Right lobe of liver (tissue), 4 donors: ENCODE data around the gene CCDC97.

Experiments used
- CTCF ChIP-seq, 4 donors: fragments of 200-600 bp in 3 of 4; fragments of 450-650 bp in 1 of 4; IDR thresholded peaks; one replicate each; pipeline versions ENCODE4 v1.5.1 to v1.8.0; 2016 to 2022; ENCODE audit warnings: antibody characterized with exemption in 4 of 4, mild to moderate bottlenecking in 2 of 4
- POLR2A ChIP-seq: fragments of 450-650 bp; IDR thresholded peaks from one replicate; pipeline ENCODE4 v1.6.1; 2017; ENCODE audit warnings: antibody characterized with exemption, mild to moderate bottlenecking
- donor health status: DM: no; HTN: no; CAD: no.
- donor health status: DM: no; HTN: no; CAD: no.
- donor health status: DM: no; HTN: yes; CAD: no.

DNA sequence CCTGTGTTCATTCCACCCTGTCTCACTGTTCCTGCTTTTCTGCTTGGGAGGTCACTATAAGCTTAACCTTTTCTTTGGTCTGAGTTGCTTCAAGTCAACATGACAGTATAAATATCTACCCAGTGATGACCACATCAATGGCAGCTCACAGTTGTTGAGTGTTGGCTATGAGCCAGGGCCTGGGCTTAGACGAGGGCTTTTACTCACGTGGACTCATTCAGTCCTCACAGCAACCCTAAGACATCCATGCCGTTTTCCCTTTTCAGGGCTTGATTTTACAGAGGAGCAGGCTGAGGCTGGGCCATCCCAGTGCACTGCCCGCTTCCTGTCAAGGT is 10.2 kb upstream of the CCDC97 start:
- TF ChIP-seq POLR2A (no peak), CTCF (IDR thresholded peaks at IDR 0.05) (no peak)
